ENCODE measurements around the gene PRDM5.

PRDM5 gene

GRCh38 chr4:120816296-120816965 is 106.1 kb downstream of the PRDM5 start:
- peak overlapping the region; percentile 53 for H3K4me3 ChIP-seq (ENCODE audit: low read depth, low read length)
- no peak for TF ChIP-seq CTCF (conservative IDR thresholded peaks at IDR 0.05; ENCODE audit: low read depth, low read length)
- DNase-seq (ENCODE audit: low read depth), result peak; percentile 29

GRCh38 chr4:120815361-120815760 is 107.2 kb downstream of the PRDM5 start:
- DNase-seq (ENCODE audit: low read depth), result no peak
- no peak for TF ChIP-seq CTCF (conservative IDR thresholded peaks at IDR 0.05; ENCODE audit: low read depth, low read length)
- H3K4me3 ChIP-seq (ENCODE audit: low read depth, low read length), result no peak overlapping the region

GRCh38 chr4:120814886-120815285 is 107.6 kb downstream of the PRDM5 start:
- no peak for DNase-seq (ENCODE audit: low read depth)
- H3K4me3 ChIP-seq (ENCODE audit: low read depth, low read length), result no peak overlapping the region
- no peak for TF ChIP-seq CTCF (conservative IDR thresholded peaks at IDR 0.05; ENCODE audit: low read depth, low read length)

- no peak overlapping the region for H3K4me3 ChIP-seq (ENCODE audit: low read depth, low read length)
- no peak for DNase-seq (ENCODE audit: low read depth)
- no peak for TF ChIP-seq CTCF (conservative IDR thresholded peaks at IDR 0.05; ENCODE audit: low read depth, low read length)
Measured at GRCh38 chr4:120812216-120812615, 110.3 kb downstream of the PRDM5 start.

GRCh38 chr4:120809518-120809917 is 113.0 kb downstream of the PRDM5 start:
- DNase-seq (ENCODE audit: low read depth), result peak; percentile 23
- no peak overlapping the region for H3K4me3 ChIP-seq (ENCODE audit: low read depth, low read length)
- peak; percentile 67 for TF ChIP-seq CTCF (conservative IDR thresholded peaks at IDR 0.05; ENCODE audit: low read depth, low read length)

GRCh38 chr4:120808475-120809141 is 113.9 kb downstream of the PRDM5 start:
- no peak for TF ChIP-seq CTCF (conservative IDR thresholded peaks at IDR 0.05; ENCODE audit: low read depth, low read length)
- no peak for DNase-seq (ENCODE audit: low read depth)
- H3K4me3 ChIP-seq (ENCODE audit: low read depth, low read length), result no peak overlapping the region
